GM23248 (cell line): ENCODE data around the gene UBL3.

Experiments used
- EZH2 ChIP-seq: fragments of 200-600 bp; sonication (generic); IDR thresholded peaks from 2 replicates; pipeline ENCODE4 v1.6.1; 2018; ENCODE audit warnings: antibody characterized with exemption, mild to moderate bottlenecking; ENCODE audit not compliant: insufficient read depth, poor library complexity, severe bottlenecking
- EZH2phosphoT487 ChIP-seq: fragments of 200-600 bp; sonication (generic); IDR thresholded peaks from 2 replicates; pipeline ENCODE4 v1.6.1; 2018; ENCODE audit warnings: antibody characterized with exemption, moderate library complexity, mild to moderate bottlenecking, low read depth; ENCODE audit not compliant: insufficient read depth

GRCh38 chr13:29832761-29833298 is 17.6 kb downstream of the UBL3 start:
- TF ChIP-seq EZH2 (no peak), EZH2phosphoT487 (no peak)
